Right atrium auricular region (tissue), 2 donors: ENCODE measurements around the gene MPPED1. TPM values are rescaled to one million over a fixed set of nuclear protein-coding genes. Genes with fewer than 3 reads are reported as not detected.

Experiments used
- DNase-seq: peaks from one replicate; pipeline ENCODE4 v3.0.0-alpha.2; 2019; ENCODE audit warnings: low spot score
- H3K27ac ChIP-seq, 2 donors: fragments of 200-600 bp; sonication (generic); 1 replicate in 1 of 2; 2 replicates in 1 of 2; pipeline ENCODE4 v1.5.1; 2016 to 2019
- H3K27me3 ChIP-seq, 2 donors: fragments of 200-600 bp; sonication (generic); one replicate each; pipeline versions ENCODE4 v1.5.1 to v1.6.0; 2017 to 2019
- H3K36me3 ChIP-seq: fragments of 200-600 bp; sonication (generic); one replicate; pipeline ENCODE4 v1.5.1; 2016
- H3K4me1 ChIP-seq, 2 donors: fragments of 200-600 bp; sonication (generic); one replicate each; pipeline versions ENCODE4 v1.5.1 to v1.6.0; 2017 to 2019
- H3K4me3 ChIP-seq, 2 donors: fragments of 200-600 bp; sonication (generic); 1 replicate in 1 of 2; 2 replicates in 1 of 2; pipeline ENCODE4 v1.5.1; 2017 to 2019; ENCODE audit warnings: mild to moderate bottlenecking in 1 of 2, moderate library complexity in 1 of 2
- H3K9me3 ChIP-seq, 2 donors: fragments of 200-600 bp; sonication (generic); one replicate each; pipeline ENCODE4 v1.5.1; 2019
- total RNA-seq, 2 donors: library from RNA; depleted of rRNA; stranded (reverse); fragments of >200 nt; gene quantifications; one replicate each; pipeline ENCODE4 v1.1.0, GENCODE V29; 2016
- TF ChIP-seq, protein P1 (sequence below), 2 donors: fragments of 200-600 bp; sonication (generic); IDR thresholded peaks; one replicate each; pipeline ENCODE4 v1.5.1; 2019; ENCODE audit warnings: antibody characterized with exemption in 2 of 2

Gene MPPED1
- total RNA-seq, 2 donors from 2014 or later = not detected

DNA sequence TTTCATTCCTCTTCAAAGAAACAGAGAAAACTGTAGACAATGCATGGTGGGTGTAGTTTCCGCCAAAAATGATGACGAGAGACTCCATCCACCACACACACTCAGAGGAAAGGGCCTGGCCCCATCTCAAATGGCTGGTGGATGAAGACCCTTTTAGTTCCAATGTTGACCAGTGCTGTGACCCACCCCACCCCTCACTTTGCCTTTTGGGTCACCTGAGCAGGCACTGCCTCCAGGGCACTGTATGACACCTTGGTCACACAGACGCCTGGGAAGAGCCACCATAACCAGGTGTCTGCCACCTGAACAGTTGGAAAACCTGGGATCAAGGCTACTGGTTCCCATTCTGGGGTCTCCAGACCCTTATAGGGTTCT lies 121.3 kb downstream of the MPPED1 start:
- no peaks in the 10 kb centered on the region for H3K4me1 ChIP-seq
- DNase-seq = no peak
- TF ChIP-seq, protein P1, sequence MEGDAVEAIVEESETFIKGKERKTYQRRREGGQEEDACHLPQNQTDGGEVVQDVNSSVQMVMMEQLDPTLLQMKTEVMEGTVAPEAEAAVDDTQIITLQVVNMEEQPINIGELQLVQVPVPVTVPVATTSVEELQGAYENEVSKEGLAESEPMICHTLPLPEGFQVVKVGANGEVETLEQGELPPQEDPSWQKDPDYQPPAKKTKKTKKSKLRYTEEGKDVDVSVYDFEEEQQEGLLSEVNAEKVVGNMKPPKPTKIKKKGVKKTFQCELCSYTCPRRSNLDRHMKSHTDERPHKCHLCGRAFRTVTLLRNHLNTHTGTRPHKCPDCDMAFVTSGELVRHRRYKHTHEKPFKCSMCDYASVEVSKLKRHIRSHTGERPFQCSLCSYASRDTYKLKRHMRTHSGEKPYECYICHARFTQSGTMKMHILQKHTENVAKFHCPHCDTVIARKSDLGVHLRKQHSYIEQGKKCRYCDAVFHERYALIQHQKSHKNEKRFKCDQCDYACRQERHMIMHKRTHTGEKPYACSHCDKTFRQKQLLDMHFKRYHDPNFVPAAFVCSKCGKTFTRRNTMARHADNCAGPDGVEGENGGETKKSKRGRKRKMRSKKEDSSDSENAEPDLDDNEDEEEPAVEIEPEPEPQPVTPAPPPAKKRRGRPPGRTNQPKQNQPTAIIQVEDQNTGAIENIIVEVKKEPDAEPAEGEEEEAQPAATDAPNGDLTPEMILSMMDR (IDR thresholded peaks at IDR 0.05) = no peak
- no peak overlapping the region for H3K27ac ChIP-seq
- H3K36me3 ChIP-seq = no peaks in the 10 kb centered on the region
- H3K4me3 ChIP-seq = no peak overlapping the region
- H3K27me3 ChIP-seq = no peaks in the 10 kb centered on the region
- peaks cover 0 to 6% of the 10 kb centered on the region in 2 donors for H3K9me3 ChIP-seq

GRCh38 chr22:43533656-43534428 lies 122.0 kb downstream of the MPPED1 start:
- no peak for DNase-seq
- Histone ChIP-seq H3K9me3 (peaks cover 0 to 6% of the 10 kb centered on the region in 2 donors), H3K27me3 (no peaks in the 10 kb centered on the region), H3K27ac (no peak overlapping the region), H3K4me3 (no peak overlapping the region), H3K36me3 (no peaks in the 10 kb centered on the region), H3K4me1 (no peaks in the 10 kb centered on the region)
- TF ChIP-seq, protein P1 (IDR thresholded peaks at IDR 0.05) = no peak

GRCh38 chr22:43534916-43535315 lies 123.1 kb downstream of the MPPED1 start:
- Histone ChIP-seq H3K36me3 (no peaks in the 10 kb centered on the region), H3K27me3 (no peaks in the 10 kb centered on the region), H3K4me1 (no peaks in the 10 kb centered on the region), H3K4me3 (no peak overlapping the region), H3K9me3 (peaks cover 0 to 6% of the 10 kb centered on the region in 2 donors), H3K27ac (no peak overlapping the region)
- DNase-seq = no peak
- TF ChIP-seq, protein P1 (IDR thresholded peaks at IDR 0.05) = no peak

DNA sequence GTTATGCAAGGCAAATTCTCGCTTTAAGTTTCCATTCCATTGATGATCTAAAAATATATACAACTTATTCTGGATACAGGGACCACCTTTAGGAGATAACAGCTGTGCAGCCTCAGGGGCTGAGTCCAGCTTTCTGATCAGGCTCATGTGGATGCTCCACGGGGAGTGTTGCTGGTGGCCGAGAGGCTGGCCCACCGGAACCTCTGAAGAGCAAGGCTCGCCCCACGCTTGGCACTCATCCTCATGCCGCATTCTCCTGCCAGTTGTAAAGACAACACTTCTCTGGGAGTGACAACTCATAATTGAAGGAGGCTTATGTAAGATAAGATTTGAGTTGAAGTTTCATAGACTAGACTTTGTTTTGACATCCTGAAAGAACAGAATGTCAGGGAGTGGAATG lies 123.5 kb downstream of the MPPED1 start:
- H3K4me1 ChIP-seq = no peaks in the 10 kb centered on the region
- no peaks in the 10 kb centered on the region for H3K36me3 ChIP-seq
- TF ChIP-seq, protein P1 (IDR thresholded peaks at IDR 0.05) = no peak
- H3K27ac ChIP-seq = no peak overlapping the region
- H3K4me3 ChIP-seq = no peak overlapping the region
- DNase-seq = no peak
- no peaks in the 10 kb centered on the region for H3K27me3 ChIP-seq
- H3K9me3 ChIP-seq = peaks cover 0 to 6% of the 10 kb centered on the region in 2 donors

DNA sequence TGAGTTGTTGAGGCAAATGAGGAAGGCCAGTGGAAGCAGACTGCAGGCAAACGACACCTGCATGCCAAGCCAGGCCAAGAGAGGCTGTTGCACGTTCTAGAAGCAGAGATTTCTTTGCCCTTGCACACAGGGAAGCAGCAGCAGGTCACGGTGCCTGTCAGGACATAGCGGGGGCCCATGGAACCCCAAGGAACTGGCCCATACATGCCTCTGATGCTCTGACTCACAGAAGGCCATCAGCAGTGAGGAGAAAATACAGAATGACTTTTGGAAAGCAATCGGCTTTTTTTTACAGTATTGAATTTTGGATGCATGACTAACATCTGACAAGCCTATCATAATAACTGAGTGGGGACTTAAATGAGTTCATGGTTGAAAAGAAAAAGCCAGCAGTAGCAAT lies 123.9 kb downstream of the MPPED1 start:
- peaks cover 0 to 6% of the 10 kb centered on the region in 2 donors for H3K9me3 ChIP-seq
- H3K36me3 ChIP-seq = no peaks in the 10 kb centered on the region
- DNase-seq = no peak
- no peak overlapping the region for H3K4me3 ChIP-seq
- H3K4me1 ChIP-seq = no peaks in the 10 kb centered on the region
- H3K27me3 ChIP-seq = no peaks in the 10 kb centered on the region
- TF ChIP-seq, protein P1 (IDR thresholded peaks at IDR 0.05) = no peak
- no peak overlapping the region for H3K27ac ChIP-seq
